ENCODE measurements around the gene CDKAL1. TPM values are rescaled to one million over a fixed set of nuclear protein-coding genes. Genes with fewer than 3 reads are reported as not detected.

Gene CDKAL1
- total and polyA plus RNA-seq, 10 donors: 4.8 to 26.9 (median 20.1) TPM

DNA sequence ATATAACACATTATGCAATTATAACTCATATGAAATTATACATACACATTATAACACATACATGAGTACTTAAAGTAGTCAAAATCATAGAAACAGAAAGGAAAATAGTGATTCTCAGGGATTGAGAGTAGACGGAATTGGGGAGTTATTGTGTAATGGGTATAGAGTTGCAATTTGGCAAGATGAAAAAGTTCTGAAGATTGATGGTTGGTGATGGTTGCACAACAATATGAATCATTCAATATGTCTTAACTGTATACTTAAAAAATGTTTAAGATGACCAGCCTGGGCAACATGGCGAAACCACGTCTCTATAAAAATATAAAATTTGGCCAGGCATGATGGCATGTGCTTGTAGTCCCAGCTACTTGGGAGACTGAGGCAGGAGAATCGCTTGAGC is 372.7 kb downstream of the CDKAL1 start:
- H3K27me3 ChIP-seq (replicated peaks in 1 of 7): no peaks in the 10 kb centered on the region
- H3K27ac ChIP-seq: no peak overlapping the region
- DNase-seq: no peak
- WGBS, 5 donors: 79 to 96% (median 88%) methylated on average over 4 of the region's 4 CpGs
- H3K4me3 ChIP-seq: no peak overlapping the region
- intact Hi-C loops (cut with DNase I; ENCODE audit: low total_unique reads): no loop called here
- H3K4me1 ChIP-seq: no peaks in the 10 kb centered on the region
- H3K36me3 ChIP-seq: peaks cover 0 to 3% (median 0%) of the 10 kb centered on the region in 6 donors
- TF ChIP-seq CTCF (IDR thresholded peaks at IDR 0.05 in 8 of 11, conservative IDR thresholded peaks at IDR 0.05 in 3 of 11) (no peak), POLR2AphosphoS5 (IDR thresholded peaks at IDR 0.05) (no peak), POLR2A (IDR thresholded peaks at IDR 0.05) (no peak)
- peaks cover 0 to 22% (median 11%) of the 10 kb centered on the region in 8 donors for H3K9me3 ChIP-seq

GRCh38 chr6:20907486-20908071 is 373.3 kb downstream of the CDKAL1 start:
- Histone ChIP-seq H3K36me3 (peaks cover 0 to 3% (median 0%) of the 10 kb centered on the region in 6 donors), H3K9me3 (peaks cover 0 to 22% (median 11%) of the 10 kb centered on the region in 8 donors), H3K27me3 (replicated peaks in 1 of 7) (no peaks in the 10 kb centered on the region), H3K4me3 (no peak overlapping the region), H3K4me1 (no peaks in the 10 kb centered on the region), H3K27ac (no peak overlapping the region)
- intact Hi-C loops (cut with DNase I; ENCODE audit: low total_unique reads): no loop called here
- TF ChIP-seq POLR2AphosphoS5 (IDR thresholded peaks at IDR 0.05) (no peak), CTCF (IDR thresholded peaks at IDR 0.05 in 8 of 11, conservative IDR thresholded peaks at IDR 0.05 in 3 of 11) (no peak), POLR2A (IDR thresholded peaks at IDR 0.05) (no peak)
- WGBS, 5 donors: 87 to 90% (median 88%) methylated on average over 7 of the region's 7 CpGs
- no peak for DNase-seq

- WGBS, 5 donors: 90 to 100% (median 96%) methylated on average over 2 of the region's 2 CpGs
- no peak for DNase-seq
- intact Hi-C loops (cut with DNase I; ENCODE audit: low total_unique reads): no loop called here
These were observed 375.4 kb downstream of the CDKAL1 start for GRCh38 chr6:20909621-20910020.

More at GRCh38 chr6:20909621-20910020, 375.4 kb downstream of the CDKAL1 start:
- Histone ChIP-seq H3K36me3 (no peaks in the 10 kb centered on the region), H3K27ac (no peak overlapping the region), H3K4me1 (no peaks in the 10 kb centered on the region), H3K27me3 (replicated peaks in 1 of 7) (no peaks in the 10 kb centered on the region), H3K9me3 (peaks cover 0 to 33% (median 20%) of the 10 kb centered on the region in 8 donors), H3K4me3 (no peak overlapping the region)
- TF ChIP-seq POLR2AphosphoS5 (IDR thresholded peaks at IDR 0.05) (no peak), POLR2A (IDR thresholded peaks at IDR 0.05) (no peak), CTCF (IDR thresholded peaks at IDR 0.05 in 8 of 11, conservative IDR thresholded peaks at IDR 0.05 in 3 of 11) (no peak)

Data from spleen (tissue), 11 donors.